T-helper 1 cell treated with Interleukin-12 subunit alpha and Interleukin-12 subunit beta and Interleukin-4 antibody, amounts not matched to agents 30 μg/mL and 1 μg/mL, for 36 hours (primary cell): ENCODE data around the gene TTC12.
"Not testable (repeated sequence)": the region's sequence is repeated elsewhere in the genome, so short reads cannot be mapped to it uniquely, and the experiment has no call there.

Source experiments
- H3K27ac Mint-ChIP-seq: one replicate; pipeline ENCODE4 v1.8.0; 2021; ENCODE audit warnings: mild to moderate bottlenecking, mixed read lengths
- H3K27me3 Mint-ChIP-seq: one replicate; pipeline ENCODE4 v1.8.0; 2021; ENCODE audit warnings: low read depth, mixed read lengths
- H3K36me3 Mint-ChIP-seq: one replicate; pipeline ENCODE4 v1.8.0; 2021; ENCODE audit warnings: low read depth, mixed read lengths
- H3K4me1 Mint-ChIP-seq: one replicate; pipeline ENCODE4 v1.8.0; 2021; ENCODE audit warnings: low read depth, mixed read lengths
- H3K4me3 Mint-ChIP-seq: one replicate; pipeline ENCODE4 v1.8.0; 2021; ENCODE audit warnings: mild to moderate bottlenecking, moderate library complexity, mixed read lengths
- H3K9me3 Mint-ChIP-seq: one replicate; pipeline ENCODE4 v1.8.0; 2021; ENCODE audit warnings: mixed read lengths

The TTC12 gene

GRCh38 chr11:113296447-113297205, 17.8 kb upstream of the TTC12 start:
- Mint-ChIP-seq H3K4me1 (no peaks in the 10 kb centered on the region), H3K4me3 (no peak overlapping the region), H3K27me3 (peaks cover 33% of the 10 kb centered on the region), H3K9me3 (no peaks in the 10 kb centered on the region), H3K27ac (no peak overlapping the region), H3K36me3 (no peaks in the 10 kb centered on the region)

GRCh38 chr11:113298496-113298895, 15.9 kb upstream of the TTC12 start:
- not testable (repeated sequence) for H3K27ac Mint-ChIP-seq, H3K4me1 Mint-ChIP-seq, H3K4me3 Mint-ChIP-seq, H3K9me3 Mint-ChIP-seq, H3K36me3 Mint-ChIP-seq
- H3K27me3 Mint-ChIP-seq: peaks cover 33% of the 10 kb centered on the region

DNA sequence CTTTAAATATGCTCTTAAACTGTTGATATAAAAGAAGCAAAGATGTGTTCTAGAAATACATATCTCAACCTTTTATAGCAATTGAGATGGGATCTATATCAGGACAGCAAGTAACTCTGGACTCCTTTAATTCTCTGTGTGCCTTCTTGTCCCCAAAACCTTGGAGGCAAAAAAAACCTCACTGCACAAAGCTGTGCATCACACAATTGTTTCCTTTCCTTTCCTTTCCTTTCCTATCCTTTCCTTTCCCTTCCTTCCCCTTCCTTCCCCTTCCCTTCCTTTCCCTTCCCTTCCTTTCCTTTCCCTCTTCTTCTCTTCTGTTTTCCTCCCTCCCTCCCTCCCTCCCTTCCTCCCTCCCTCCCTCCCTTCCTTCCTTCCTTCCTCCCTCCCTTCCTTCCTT, 9.5 kb upstream of the TTC12 start:
- Mint-ChIP-seq H3K4me3 (no peak overlapping the region), H3K27me3 (peaks cover 24% of the 10 kb centered on the region), H3K27ac (no peak overlapping the region), H3K4me1 (peaks cover 1% of the 10 kb centered on the region), H3K36me3 (no peaks in the 10 kb centered on the region), H3K9me3 (no peaks in the 10 kb centered on the region)

- Mint-ChIP-seq H3K27me3 (peaks cover 19% of the 10 kb centered on the region), H3K4me1 (peaks cover 1% of the 10 kb centered on the region), H3K9me3 (no peaks in the 10 kb centered on the region), H3K4me3 (no peak overlapping the region), H3K36me3 (no peaks in the 10 kb centered on the region), H3K27ac (no peak overlapping the region)
These were observed 8.7 kb upstream of the TTC12 start for GRCh38 chr11:113305440-113306336.

DNA sequence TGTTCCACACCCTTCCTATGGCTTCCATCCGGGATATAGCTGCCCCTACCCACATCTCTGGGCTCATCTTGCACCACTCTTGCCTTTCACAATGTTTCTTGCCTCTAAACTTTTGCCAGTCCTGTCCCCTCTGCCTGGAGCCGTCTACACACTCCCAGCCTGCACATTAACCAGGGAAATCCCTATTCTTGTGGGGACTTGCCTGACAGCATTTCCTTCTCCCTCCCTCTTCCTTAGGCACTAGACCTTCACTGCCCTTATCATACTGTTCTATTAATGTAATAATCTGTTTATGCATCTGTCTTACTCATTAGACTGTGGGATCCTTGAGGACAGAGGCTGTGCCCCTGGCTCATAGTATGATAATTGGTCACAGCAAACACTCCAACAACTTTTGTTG, 5.8 kb upstream of the TTC12 start:
- Mint-ChIP-seq H3K4me1 (peaks cover 5% of the 10 kb centered on the region), H3K36me3 (no peaks in the 10 kb centered on the region), H3K4me3 (no peak overlapping the region), H3K9me3 (no peaks in the 10 kb centered on the region), H3K27ac (no peak overlapping the region), H3K27me3 (peaks cover 10% of the 10 kb centered on the region)

GRCh38 chr11:113311536-113311935, 2.8 kb upstream of the TTC12 start:
- H3K9me3 Mint-ChIP-seq: no peaks in the 10 kb centered on the region
- H3K4me3 Mint-ChIP-seq: no peak overlapping the region

GRCh38 chr11:113313601-113314000, 782 bp upstream of the TTC12 start:
- peaks cover 12% of the 10 kb centered on the region for H3K4me1 Mint-ChIP-seq
- H3K27ac Mint-ChIP-seq: no peak overlapping the region
- no peaks in the 10 kb centered on the region for H3K9me3 Mint-ChIP-seq
- peaks cover 2% of the 10 kb centered on the region for H3K27me3 Mint-ChIP-seq
- peaks cover 5% of the 10 kb centered on the region for H3K36me3 Mint-ChIP-seq
- peak overlapping the region; percentile 74 for H3K4me3 Mint-ChIP-seq

More at GRCh38 chr11:113311536-113311935, 2.8 kb upstream of the TTC12 start:
- peaks cover 4% of the 10 kb centered on the region for H3K27me3 Mint-ChIP-seq
- no peak overlapping the region for H3K27ac Mint-ChIP-seq
- no peaks in the 10 kb centered on the region for H3K36me3 Mint-ChIP-seq
- peaks cover 12% of the 10 kb centered on the region for H3K4me1 Mint-ChIP-seq

- H3K36me3 Mint-ChIP-seq: peaks cover 5% of the 10 kb centered on the region
These were observed 356 bp upstream of the TTC12 start for GRCh38 chr11:113314065-113314388.

DNA sequence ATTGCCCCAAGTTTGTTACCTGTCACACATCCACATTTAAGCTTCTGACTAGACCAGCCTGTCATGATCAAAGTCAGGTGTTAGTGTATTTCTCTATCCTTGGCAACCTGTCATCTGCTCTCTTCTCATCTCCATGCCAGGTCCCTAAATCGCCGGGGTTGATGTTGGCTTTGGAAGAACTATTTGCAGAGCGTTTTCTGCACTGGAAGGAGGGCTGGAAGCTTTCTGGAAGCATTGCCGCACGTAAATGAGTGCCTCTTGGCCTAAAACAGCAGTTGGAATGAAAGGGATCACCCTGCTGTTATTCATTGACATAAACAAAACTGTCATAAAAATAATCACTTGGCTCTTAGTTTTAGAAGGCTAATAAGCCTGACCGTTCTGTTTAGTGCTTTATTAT, 1.4 kb downstream of the TTC12 start:
- peak overlapping the region; percentile 74 for H3K4me3 Mint-ChIP-seq
- H3K9me3 Mint-ChIP-seq: no peaks in the 10 kb centered on the region
- peaks cover 5% of the 10 kb centered on the region for H3K36me3 Mint-ChIP-seq
- H3K4me1 Mint-ChIP-seq: peaks cover 12% of the 10 kb centered on the region
- H3K27me3 Mint-ChIP-seq: no peaks in the 10 kb centered on the region
- H3K27ac Mint-ChIP-seq: no peak overlapping the region

More at GRCh38 chr11:113314065-113314388, 356 bp upstream of the TTC12 start:
- Mint-ChIP-seq H3K4me1 (peaks cover 12% of the 10 kb centered on the region), H3K4me3 (peak overlapping the region; percentile 74), H3K27ac (peak overlapping the region; percentile 34), H3K9me3 (no peaks in the 10 kb centered on the region), H3K27me3 (no peaks in the 10 kb centered on the region)

GRCh38 chr11:113316256-113316655, 1.9 kb downstream of the TTC12 start:
- H3K36me3 Mint-ChIP-seq: peaks cover 5% of the 10 kb centered on the region
- H3K4me1 Mint-ChIP-seq: peaks cover 12% of the 10 kb centered on the region
- no peaks in the 10 kb centered on the region for H3K9me3 Mint-ChIP-seq
- H3K27me3 Mint-ChIP-seq: no peaks in the 10 kb centered on the region
- no peak overlapping the region for H3K27ac Mint-ChIP-seq
- no peak overlapping the region for H3K4me3 Mint-ChIP-seq

DNA sequence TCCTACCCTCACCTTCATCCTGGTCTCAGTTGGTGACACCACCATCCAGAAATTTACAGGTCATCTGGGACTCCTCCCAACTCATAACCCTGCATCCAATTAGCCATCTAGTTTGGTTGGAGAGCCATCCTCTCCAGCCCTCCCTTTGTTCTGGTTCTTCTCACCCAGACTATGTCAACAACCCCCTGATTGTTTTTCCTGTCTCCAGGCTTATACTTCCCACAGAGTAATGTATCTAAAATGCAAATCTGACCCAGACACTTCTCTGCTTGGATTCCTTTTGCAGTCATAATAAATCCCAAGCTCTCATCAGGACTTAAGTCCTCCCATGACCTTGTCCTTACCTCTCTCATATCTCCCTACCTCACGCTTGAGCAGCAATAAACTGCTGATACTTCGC, 3.0 kb downstream of the TTC12 start:
- no peaks in the 10 kb centered on the region for H3K27me3 Mint-ChIP-seq
- H3K27ac Mint-ChIP-seq: no peak overlapping the region
- no peaks in the 10 kb centered on the region for H3K9me3 Mint-ChIP-seq
- H3K4me3 Mint-ChIP-seq: no peak overlapping the region
- peaks cover 5% of the 10 kb centered on the region for H3K36me3 Mint-ChIP-seq
- H3K4me1 Mint-ChIP-seq: peaks cover 12% of the 10 kb centered on the region

- H3K9me3 Mint-ChIP-seq: no peaks in the 10 kb centered on the region
- H3K4me1 Mint-ChIP-seq: peaks cover 3% of the 10 kb centered on the region
- H3K27ac Mint-ChIP-seq: no peak overlapping the region
- H3K36me3 Mint-ChIP-seq: peaks cover 8% of the 10 kb centered on the region
- H3K4me3 Mint-ChIP-seq: no peak overlapping the region
- no peaks in the 10 kb centered on the region for H3K27me3 Mint-ChIP-seq
These were observed 4.7 kb downstream of the TTC12 start for GRCh38 chr11:113319085-113319484.

GRCh38 chr11:113322158-113322557, 7.8 kb downstream of the TTC12 start:
- no peak overlapping the region for H3K27ac Mint-ChIP-seq
- H3K4me1 Mint-ChIP-seq: no peaks in the 10 kb centered on the region
- no peaks in the 10 kb centered on the region for H3K27me3 Mint-ChIP-seq
- H3K9me3 Mint-ChIP-seq: no peaks in the 10 kb centered on the region
- no peak overlapping the region for H3K4me3 Mint-ChIP-seq
- H3K36me3 Mint-ChIP-seq: peaks cover 8% of the 10 kb centered on the region

- Mint-ChIP-seq H3K4me1 (no peaks in the 10 kb centered on the region), H3K9me3 (no peaks in the 10 kb centered on the region), H3K27me3 (no peaks in the 10 kb centered on the region), H3K36me3 (peaks cover 3% of the 10 kb centered on the region), H3K4me3 (no peak overlapping the region), H3K27ac (no peak overlapping the region)
These were observed 9.9 kb downstream of the TTC12 start for GRCh38 chr11:113324250-113324649.

DNA sequence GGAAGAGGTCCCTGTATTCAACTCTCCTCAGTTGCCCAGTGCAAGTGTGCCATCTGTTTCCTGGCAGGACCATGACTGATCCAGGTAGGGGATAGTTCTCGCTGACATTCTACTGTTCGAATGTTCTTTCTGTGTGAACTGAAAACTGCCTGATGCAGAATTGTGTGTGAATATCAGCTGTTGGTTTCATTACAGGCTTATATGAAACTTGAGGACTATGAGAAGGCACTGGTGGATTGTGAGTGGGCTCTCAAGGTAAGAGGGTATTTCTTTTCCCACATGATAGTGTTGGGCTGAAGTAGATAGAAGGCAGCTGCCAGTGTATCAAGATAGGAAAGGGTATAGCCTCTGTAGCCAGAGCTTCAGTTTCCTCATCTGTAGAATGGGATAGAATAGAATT, 15.3 kb downstream of the TTC12 start:
- no peaks in the 10 kb centered on the region for H3K9me3 Mint-ChIP-seq
- no peak overlapping the region for H3K27ac Mint-ChIP-seq
- no peak overlapping the region for H3K4me3 Mint-ChIP-seq
- no peaks in the 10 kb centered on the region for H3K27me3 Mint-ChIP-seq
- no peaks in the 10 kb centered on the region for H3K4me1 Mint-ChIP-seq
- H3K36me3 Mint-ChIP-seq: peaks cover 8% of the 10 kb centered on the region
